NCI-H2081 treated with DMSO at 0.1 percent for 48 hours (cell line): ENCODE results near the gene GTF2F2.
"Not testable (repeated sequence)": the region's sequence is repeated elsewhere in the genome, so short reads cannot be mapped to it uniquely, and the experiment has no call there.

Source experiments
- DNase-seq: peaks from one replicate; lab custom pipeline; 2025; lab: John Stamatoyannopoulos, UW

GTF2F2 gene

DNA sequence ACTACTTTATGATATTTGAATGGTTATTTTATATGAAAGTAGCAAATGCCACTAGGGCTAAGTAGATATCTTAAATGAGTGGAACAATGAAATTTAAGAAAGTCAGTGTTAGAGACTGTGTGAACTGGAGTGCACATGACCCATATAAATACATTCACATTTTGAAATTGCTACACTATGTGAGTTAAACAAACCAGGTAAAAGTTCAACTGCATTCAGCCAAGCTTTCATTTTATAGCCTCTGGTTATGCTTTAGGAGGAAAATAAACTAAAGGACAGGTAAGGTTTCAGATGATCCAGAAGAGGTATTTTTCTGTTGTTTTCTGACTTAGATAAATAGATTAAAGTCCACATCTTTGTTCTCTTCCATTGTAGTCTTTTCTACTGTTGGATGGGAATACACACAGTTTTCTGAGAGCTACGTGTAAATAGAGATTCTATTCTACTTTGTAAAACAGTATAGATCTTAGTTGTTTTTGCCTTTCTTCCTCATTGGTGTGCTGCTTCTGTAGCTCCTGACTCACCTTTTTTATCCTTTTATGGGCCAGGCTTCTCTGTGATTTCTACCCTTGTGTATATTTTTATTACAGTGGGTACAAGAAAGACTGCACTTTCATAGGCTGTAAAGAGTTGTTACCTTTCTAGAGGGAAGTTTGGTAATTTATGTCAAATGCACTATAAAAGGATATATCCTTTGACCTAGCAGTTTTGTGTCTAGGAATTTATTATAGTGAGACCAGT lies 135.1 kb downstream of the GTF2F2 start:
- no peak for DNase-seq

DNA sequence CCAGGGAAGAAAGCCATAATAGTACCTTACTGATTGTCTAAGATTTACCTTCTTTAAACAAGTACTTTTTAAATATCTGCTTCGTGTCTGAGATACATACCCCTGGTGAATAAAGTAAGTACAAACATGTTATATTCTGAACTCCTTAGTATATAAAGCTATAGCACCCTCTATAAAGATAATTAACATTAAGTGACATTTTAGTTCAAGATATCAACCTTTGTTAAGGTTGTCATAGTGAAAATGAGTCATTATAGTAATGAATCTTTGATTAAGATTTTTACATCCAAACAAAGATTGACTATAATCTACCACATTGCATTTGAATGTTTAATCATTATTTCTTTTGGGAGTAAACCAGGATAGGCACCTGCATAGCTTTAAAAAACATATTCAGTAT lies 135.9 kb downstream of the GTF2F2 start:
- no peak for DNase-seq

DNA sequence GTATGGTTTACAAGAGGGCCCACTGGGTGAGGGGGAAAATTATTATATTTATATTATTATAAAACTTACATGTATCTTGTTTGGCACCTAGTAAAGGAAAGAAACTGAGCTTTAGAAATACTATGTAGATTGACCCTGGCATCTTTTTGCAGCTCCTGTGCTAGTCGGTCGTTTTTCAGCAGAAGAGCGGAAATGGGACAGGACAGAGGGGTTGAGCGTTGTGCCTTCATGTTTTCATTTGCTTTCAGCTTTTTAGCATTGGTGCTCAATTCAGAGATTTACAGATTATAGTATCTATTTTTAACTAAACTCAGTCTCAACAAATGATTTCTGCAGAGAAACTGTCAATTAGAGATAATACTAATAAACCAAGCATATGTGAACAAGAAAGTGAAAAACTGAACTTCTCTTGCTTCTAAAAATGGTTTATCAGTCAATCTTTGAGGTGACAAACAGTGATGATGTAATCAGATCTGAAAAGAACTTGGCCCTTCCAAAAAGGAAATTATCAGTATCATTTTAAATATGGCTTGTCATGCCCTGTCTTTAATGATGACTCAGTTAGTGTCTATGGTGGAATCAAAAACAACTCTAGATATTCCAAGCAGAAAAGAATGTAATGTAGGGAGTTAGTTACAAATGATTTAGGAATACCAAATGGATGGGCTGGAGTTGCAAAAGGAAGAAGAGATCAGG lies 137.5 kb downstream of the GTF2F2 start:
- no peak for DNase-seq

DNA sequence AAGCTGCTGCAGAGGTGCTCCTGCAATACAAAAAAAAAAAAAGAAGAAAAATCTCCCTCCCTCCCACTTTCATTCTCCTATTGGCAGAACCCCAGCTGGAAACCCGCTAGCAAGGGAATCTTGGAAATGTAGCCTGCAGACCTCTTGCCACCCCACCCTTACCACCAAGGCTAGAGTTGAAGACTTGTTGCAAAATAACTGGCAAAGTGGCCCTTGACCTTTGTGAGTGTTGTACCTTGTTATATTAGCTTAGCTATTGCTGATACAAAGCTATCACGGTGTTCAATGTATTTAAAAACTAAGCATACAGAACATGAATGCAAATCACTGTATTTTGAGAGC lies 138.0 kb downstream of the GTF2F2 start:
- no peak for DNase-seq

DNA sequence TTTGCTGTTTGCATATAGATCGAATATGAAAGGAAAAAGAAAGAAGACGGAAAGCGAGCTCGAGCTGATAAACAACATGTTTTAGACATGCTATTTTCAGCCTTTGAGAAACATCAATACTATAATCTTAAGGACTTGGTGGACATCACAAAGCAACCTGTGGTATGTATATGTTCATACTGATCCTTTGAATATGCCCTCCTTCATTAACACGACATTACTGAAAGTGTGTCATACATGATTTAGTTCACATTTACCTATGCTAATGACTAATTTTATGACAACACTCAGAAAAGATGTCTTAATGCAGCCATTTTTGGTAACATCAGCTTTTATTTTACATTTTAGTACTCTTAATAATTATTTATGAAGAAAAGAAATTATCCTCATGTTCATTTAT lies 146.9 kb downstream of the GTF2F2 start:
- no peak for DNase-seq

DNA sequence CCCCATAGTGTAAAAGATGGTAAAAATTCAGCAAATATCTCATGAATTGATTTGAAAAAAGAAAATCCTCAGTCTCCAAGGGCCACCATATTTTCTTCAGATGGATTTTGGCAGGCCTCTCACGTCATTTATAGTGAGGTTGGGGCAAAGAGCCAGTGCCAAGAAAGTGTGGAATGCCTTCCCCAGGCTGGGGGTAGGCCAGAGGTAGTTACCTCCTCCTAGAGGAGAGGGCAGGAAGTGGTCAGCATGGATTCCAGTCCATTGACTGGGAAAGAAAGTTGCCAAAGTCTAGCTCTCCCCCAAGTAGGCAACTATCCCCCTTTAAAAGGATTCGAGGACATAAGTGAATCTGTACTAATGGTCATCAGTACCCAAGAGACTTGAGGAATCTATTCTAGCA lies 148.9 kb downstream of the GTF2F2 start:
- no peak for DNase-seq

DNA sequence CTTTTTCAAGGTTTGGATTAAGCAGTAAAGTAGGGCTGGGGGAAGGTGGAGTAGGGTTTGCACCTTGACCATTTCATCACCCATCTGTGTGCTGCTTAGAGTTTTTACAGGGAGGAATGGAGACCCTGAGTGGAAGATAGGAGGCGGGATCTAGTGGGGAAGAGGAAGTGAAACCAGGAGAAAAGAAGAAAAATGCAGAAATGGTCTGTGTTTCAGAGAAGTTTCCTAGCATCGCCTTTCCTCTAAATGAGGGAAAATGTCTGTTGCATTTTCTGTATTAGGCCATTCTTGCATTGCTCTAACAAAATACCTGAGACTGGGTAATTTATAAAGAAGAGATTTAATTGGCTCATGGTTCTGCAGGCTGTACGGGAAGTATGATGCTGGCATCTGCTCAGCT lies 156.6 kb downstream of the GTF2F2 start:
- no peak for DNase-seq

DNA sequence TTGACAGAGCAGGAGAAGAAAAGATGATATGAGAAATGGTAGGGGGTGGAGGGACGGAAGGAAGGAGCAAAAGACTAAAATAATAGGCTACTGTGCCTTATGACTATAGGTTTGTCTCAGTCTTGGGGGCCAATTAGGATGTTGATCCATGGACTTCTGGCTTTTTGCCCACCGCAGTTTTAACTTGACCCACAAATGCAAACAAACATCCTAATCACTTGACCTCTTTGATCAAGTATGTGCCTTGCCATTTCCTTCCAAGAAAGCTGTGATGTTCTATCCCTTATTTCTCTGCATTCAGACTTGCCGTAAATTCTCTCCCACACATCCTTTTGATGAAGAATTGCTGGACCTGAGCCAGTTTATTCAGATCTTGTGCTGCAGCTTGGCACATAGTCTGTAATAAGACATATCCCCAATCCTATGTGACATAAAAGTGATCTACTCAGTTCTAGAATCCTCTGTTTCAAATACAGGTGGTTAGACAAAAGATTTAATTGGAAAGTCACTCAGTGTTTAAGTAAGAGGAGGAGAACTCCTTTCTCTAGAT lies 157.9 kb downstream of the GTF2F2 start:
- no peak for DNase-seq

DNA sequence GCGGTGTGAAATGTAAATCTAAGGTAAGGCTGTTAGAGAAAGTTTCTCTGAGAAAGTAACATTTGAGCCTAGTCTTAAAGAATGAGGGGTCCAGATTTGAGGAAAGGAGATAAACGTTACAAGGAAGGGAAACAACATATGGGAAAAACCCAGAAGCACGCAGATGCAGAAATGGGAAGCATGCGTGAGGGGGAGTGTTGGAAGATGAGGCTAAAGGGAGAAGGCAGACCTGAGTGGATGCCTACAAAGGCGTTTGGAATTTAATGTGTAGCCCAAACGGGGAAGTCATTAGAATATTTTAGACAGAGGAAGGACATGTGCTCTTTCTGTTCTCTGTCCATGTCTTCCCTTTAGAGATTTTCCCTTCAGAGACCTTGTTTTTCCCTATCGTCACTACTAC lies 159.7 kb downstream of the GTF2F2 start:
- no peak for DNase-seq

DNA sequence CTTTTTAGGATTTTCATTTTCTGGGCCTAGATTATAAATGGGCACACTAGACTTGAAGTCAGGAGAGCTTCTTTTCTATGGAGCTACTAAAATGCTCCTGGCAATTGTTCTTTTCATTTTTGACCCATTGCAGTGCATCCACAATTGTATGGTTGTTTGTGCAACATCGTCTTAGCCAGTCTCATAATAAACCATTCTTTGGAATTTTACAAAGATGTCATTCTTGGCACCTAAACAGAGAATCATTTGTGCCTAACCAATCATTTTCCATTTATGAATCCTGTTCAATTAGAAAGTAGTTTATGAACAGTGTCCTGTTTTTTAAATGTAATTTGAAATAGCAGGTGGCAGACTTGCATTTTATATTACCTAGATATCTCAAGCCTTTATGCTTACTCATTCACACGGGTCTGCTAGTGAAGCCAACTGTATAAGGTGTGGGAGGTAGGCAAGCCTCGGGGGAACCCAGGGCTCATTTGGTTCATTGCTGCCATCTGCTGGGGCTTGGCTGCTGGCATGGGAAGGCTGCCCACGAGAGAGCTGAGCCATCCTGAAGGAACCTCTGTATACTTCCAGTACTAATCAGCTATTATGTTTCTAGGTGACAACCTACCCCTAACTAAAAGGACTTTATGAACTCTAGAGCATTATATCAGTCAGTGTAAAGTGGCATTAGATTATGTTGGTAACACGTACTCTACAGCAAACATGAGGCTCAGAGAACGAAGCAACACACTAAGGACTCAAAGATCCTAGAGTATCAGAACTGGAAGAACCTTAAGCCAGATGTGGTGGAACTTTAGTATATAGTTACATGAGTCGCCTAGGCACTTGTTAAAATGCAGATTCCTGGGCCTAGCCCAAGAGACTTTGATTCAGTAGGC lies 160.7 kb downstream of the GTF2F2 start:
- no peak for DNase-seq

DNA sequence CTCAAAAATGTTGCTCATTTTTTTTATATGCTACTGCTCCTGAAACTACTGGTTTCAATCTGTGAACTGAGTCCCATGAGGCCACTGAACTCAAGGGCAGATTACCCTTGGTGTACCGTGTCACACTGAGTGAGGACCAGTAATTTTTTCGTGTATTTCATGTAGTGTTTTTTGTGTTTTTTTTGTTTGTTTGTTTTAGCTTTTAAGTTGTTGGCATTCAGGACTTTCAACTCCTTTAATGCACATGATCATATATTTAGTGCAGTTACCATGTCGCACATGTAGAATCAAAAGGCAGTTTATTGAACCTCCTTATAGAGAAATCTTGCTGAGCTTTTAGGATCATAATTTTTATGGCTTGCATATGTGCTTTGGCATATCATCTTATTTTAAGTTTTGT lies 162.7 kb downstream of the GTF2F2 start:
- no peak for DNase-seq

DNA sequence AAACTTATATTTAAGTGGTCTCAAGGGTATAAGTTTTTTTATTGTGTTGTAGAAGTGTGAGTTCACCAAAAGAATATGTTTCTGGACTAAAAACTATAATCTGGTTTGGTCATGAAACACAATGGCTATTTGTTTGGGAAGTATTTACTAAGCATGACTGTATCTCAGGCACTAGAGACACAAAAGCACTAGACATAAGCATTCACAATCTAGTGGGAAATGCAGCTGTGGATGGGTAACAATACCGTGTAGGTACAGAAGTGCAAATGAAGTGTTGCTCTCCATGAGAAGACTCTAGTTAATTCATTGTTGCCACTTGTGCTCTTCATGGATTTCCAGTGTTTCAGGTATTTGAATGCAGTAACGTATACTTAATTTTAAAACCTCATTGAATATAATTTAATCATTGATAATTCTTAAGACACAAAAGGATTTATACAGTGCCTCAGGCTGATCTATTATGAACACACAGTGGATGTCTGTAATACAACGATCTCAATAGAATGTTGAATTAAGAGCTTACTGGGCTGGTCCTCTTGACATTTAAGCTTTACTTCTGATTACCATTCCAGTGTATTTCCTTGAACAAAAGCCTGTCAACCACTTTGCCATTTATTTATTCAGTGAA lies 169.7 kb downstream of the GTF2F2 start:
- no peak for DNase-seq

DNA sequence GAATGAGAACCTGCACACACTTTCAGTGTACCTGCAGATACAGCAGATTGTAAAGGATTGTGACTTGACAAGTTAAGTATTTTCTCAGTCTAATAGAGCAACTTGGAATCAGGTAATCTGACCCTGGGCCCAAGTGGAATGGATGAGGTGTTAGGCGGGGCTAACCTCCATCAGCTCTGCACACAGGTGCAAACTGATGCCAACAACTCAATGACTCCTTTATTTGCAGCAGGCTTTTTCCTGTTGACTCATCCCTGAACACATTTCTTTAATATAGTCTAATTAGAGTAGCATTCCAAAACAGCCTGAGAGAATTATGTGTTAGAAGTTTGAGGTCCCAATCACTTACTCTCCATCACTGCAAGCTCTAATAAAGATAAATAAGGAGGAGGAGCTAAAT lies 171.9 kb downstream of the GTF2F2 start:
- no peak for DNase-seq

DNA sequence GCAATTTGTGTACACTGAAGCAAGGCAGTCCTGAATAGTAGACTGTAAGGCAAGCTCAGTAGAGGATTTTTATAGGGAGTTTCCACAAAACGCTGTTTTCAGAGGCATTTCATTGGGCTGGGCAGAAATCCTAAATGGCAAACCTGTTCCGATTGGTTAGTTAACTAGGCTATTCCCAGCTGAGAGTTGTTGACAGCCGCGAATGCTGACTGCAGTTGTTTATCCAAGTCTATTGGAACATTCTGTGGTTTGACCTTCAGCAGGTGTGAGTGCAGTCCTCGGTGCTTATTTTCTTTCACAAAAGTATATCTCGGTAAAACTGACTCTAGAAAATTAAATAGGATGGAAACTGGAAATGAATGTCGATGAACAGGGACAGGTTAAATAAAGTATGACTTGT lies 175.2 kb downstream of the GTF2F2 start:
- no peak for DNase-seq

DNA sequence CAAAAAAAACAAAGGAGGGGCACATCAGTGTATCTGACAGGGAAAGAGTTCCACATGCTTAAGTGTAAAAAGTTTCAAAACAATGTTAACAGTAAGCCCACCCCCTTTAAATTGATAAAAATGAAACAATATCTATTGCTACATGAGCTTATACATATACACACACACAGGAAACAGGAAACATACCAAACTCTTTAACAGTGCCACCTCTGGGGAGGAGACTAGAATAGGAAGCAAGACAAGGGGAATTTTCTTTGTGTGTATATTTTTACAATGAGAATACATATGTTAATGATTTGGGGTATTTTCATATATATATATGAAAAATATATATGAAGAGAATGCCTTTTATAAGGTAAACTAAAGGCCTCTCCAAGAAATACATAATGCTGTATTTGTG lies 175.9 kb downstream of the GTF2F2 start:
- DNase-seq: no peak

DNA sequence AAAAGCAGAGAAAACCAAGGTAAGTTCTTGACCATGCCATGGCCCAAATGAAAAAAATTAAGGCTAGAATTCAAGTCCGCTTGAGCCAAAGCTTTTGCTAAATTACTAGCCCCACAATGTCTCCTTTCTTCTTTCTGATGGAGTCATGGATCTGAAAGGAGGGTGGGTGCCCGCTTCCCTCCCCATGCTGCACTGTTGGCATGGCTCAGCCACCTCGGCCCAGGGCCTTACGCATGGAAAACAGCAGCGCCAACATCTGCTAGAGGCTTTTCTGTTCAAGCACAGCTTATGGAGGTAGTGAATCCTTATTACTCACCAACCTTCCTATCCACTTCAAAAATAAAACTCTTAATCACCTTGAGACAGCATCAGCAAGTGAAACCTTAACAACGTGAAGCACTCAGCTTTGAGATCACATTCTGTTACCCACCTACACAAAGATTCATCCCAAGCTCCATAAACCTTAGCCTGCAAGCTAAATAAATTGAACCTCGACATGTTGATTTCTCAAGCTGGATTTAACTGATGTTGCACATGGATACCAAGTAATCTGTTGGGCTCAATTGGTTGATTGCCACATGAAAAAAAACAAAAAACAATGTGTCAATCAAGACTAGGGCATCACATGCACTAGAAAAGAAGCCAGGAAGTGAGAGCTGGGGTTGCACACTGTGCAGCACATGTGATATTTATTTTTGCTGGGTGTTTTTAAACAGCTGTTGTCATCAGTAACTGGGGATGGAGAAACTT lies 177.3 kb downstream of the GTF2F2 start:
- no peak for DNase-seq

DNA sequence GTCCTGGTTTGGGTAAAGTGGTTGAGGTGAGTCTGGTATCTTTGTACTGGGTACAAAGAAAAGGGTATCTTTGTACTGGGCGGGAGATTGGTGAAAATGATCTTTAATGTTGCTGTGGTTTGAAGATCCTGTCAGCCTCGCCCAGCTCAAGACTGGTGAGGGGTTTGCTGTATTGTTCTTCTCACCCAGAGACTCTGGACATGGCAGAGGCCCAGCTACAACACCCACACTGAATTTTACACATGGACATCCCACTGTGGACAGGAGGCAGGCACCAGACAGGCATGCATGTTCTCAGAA lies 177.8 kb downstream of the GTF2F2 start:
- DNase-seq: no peak

DNA sequence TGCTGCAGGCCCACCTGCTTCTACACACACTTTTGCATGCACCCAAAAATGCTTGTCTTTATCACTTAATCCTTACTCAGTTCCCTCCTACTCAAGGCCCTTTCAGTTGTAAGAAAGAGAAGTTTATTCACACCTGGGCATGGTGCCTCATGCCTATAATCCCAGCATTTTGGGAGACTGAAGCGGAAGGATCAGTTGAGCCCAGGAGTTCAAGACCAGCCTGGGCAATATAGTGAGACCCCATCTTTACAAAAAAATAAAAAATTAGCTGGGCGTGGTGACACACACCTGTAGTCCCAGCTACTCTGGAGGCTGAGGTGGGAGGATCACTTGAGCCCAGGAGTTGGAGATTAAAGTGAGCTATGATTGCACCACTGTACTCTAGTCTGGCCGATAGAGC lies 178.2 kb downstream of the GTF2F2 start:
- DNase-seq: not testable (repeated sequence)

DNA sequence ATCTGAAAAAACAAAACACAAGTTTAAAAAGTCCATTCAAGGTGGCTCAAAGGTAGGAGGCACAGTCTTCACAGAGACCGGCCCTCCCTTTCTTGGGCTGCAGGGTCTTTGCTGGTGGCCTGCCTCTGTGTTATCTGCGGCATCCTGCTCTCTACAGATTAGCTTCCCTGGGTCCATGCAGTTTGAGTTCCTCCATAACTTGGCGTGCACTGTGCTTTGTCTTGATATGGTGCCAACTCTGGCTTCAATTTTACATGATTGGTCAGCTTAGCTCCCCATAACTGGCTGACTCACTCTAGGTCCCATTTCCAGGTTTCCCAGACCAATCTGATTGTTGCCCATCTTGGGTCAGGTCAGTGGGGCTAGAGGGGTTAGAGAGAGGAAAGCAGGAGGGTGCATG lies 178.9 kb downstream of the GTF2F2 start:
- DNase-seq: no peak

DNA sequence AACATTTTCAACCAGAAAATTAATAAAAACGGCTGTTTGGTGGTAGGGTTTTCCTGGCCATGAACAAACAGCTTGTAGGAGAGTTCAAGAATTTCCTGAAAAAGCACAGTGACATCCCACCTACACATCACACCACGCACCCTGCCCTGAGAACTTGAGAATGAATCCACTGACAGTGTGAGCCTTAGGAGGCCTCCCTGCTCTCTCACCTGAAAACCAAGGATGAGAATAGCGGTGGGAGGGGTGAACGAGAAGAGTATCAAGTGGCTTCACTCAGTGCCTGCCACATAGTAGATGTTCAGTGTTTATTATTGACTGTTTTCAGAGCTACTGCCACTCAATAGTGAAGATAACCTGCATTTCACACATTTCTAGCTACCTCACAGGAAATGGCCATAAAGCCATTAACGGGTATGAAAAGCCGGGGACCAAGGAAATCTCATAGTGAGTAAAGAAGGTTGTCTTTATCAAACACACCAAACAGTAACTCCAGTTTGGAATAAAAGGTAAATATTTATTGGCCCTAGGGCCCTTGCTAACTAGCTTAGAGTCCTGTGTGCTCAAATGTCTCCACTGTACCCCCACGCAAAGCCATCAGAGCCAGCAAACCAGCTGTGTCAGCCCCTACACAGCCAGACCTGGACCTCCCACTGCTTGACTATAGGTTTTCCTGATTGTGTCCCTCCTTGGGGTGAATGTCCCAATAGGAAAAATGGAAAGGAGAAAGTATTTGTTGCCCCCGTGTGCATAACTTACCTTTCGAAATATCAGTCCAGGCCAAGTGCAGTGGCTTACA lies 180.1 kb downstream of the GTF2F2 start:
- no peak for DNase-seq

DNA sequence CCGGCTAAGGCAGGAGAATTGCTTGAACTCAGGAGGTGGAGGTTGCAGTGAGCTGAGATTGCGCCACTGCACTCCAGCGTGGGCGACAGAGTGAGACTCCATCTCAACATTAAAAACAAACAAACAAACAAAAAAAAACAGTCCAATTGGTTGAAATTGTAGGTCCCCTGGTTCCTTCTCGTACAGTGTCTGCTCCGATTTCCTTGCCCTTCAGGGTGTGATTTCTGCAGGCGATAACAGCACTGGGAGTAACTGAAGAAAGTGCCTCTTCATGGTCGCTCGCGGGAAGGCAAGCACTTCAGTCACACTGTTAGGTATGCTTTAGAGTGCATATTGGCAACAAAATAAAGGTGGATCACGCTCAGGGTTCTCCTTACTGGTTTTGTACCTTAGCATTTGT lies 181.0 kb downstream of the GTF2F2 start:
- DNase-seq: no peak
